GM19193 (cell line): ENCODE results near the gene WDFY4.

Experiments
- POLR2A ChIP-seq: IDR thresholded peaks from 4 replicates; pipeline ENCODE4 v1.6.1; 2011; ENCODE audit not compliant: insufficient read depth, insufficient read length; ENCODE audit errors: extremely low read depth

Gene WDFY4

DNA sequence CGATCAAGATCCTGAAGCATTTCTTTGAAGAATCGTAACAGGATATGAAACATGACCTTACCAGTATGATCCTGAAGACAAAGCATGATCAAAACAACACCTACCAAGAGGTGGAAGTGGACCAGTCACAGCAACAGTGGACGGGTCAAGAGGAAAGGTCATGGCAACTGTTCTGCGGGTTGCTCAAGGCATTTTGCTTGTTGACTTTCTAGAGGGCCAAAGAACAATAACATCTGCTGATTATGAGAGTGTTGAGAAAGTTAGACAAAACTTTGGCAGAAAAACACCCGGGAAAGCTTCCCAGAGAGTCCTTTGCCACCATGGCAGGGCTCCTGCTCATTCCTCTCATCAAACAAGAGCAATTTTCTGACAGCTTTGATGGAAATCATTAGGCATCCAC is 320.6 kb downstream of the WDFY4 start:
- no peak for TF ChIP-seq POLR2A

GRCh38 chr10:49007129-49007528 is 322.5 kb downstream of the WDFY4 start:
- no peak for TF ChIP-seq POLR2A

- TF ChIP-seq POLR2A: no peak
These were observed 323.4 kb downstream of the WDFY4 start for GRCh38 chr10:49008091-49008490.

- no peak for TF ChIP-seq POLR2A
These were observed 324.0 kb downstream of the WDFY4 start for GRCh38 chr10:49008505-49009198.

- no peak for TF ChIP-seq POLR2A
These were observed 324.7 kb downstream of the WDFY4 start for GRCh38 chr10:49009199-49009979.

DNA sequence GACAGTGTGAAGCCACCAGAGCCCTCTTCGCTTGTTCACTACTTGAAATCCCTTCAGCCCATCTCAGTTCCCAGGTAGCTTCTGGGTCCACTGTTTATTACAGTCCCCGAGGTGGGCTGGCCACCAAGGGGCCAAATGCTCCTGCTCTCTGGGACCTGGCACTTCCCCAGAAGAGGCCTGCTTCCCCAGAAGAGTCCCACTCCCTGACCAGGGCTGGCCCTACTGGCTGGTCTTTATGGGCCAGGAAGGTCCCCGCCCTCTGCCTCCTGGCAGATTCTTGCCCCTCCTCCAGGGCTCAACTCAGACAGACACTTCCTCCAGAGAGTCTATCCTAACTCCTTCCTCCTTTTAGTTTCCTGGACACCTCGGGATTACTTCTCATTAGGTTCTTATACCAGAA is 325.6 kb downstream of the WDFY4 start:
- no peak for TF ChIP-seq POLR2A

DNA sequence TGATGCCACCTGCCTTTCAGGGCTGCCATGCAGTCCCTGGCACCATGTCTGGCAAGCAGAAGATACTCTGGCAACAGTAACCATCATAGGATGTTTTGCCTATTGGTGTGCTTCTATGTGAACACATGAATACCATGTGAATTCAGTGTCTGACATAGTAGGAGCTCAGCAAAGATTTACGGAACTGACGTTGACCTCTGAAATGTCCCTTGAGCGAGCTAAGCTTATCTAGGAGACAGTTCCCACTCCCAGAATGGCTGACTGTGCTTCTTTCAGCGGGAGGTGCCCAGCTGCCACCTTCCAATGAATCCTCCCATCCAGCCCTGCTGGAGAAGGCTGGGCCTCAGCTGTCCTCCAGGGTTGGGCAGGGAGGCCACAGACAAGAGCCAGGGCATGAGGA is 326.2 kb downstream of the WDFY4 start:
- no peak for TF ChIP-seq POLR2A

DNA sequence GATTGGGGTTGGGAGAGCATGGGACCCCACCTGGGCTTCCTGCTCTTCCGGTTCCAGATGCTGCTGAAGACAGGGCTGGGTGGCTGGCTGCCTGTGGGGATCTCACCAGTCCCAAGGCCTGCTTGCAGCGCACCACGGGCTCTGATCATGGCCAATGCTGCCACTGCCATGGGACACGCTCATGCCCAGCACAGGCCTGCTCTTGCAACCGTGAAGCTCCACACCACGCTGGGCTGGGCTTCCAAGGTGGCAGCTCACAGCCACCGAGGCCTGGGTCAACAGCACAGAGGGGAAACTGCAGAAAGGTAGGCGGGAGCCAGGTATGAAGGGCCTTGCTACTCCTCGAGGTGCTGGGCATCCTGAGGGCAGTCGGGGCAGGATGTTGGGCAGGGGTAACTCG is 327.1 kb downstream of the WDFY4 start:
- no peak for TF ChIP-seq POLR2A

DNA sequence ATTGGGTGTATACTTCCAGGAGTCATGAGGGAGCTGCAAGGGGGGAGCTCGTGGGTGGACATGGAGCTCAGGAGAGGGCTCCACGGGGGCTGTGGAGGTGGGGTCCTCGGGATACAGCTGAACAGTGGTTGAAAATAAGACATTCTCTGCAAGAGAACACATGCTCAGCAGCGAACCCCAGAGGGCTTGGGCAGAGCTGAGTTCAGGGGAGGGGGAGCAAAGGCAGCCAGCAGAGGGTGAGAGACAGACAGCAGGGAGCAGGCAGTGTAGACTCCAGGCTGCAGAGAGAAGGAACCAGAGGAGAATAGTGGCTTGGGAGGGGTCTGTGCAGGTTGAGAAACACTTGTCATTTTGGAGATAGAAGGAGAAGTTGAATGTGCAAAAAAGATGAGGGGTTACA is 327.9 kb downstream of the WDFY4 start:
- TF ChIP-seq POLR2A: no peak

GRCh38 chr10:49015700-49016099 is 331.0 kb downstream of the WDFY4 start:
- no peak for TF ChIP-seq POLR2A

GRCh38 chr10:49021685-49022084 is 337.0 kb downstream of the WDFY4 start:
- no peak for TF ChIP-seq POLR2A

DNA sequence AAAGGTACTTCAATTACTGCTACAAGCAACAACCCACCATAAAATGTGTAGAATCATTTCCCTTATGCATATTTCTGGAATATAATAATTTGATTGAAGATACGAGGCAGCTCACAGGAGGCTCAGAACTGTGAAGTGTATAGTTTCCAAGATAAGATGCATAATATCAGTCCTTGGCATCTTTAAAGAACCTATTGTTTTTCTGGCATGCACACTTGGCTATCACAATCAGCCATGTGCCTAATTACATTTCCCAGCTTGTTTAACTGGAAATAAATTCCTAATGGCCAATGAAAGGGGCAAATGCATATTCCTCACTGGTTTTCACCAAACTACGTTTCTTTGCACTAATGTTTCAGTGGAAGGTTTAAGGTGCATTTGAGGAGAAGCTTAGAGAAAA is 338.4 kb downstream of the WDFY4 start:
- TF ChIP-seq POLR2A: no peak

DNA sequence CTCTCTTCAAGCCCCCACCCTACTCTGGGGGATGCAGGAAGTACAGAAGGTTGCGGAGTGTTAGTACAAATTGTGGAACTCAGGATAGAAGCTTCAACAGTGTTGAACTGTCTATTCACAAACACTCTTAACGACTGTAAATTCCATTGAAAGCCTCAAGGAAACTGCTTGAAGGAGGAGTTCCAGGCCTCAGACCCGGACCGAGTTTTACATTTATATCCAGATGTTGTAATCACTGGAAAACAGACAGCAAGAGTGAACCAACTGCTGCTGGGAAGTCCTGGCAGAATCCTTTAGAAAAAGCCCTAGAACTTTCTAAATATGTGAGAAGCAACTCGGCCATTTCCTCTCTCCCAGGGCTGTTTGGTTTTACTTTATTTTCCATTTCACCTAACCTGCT is 339.1 kb downstream of the WDFY4 start:
- TF ChIP-seq POLR2A: no peak

DNA sequence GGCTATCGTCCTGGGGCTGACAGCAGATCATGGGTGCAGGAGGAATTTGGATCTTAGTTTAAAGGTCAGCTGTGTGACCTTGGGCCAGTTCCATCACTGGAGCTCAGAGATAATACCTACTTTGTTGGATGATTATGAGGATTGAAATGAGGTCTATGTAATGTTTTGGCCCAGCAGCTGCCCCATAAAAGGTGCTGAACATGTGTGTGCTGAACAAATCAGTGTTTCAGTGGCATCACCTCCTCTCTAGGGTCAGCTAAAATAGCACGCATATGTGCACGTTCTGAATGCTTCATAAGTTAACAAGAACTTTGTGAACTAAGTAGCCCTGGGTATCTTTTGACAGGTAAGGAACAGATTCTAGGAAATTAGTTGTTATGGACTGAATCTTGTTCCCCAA is 339.8 kb downstream of the WDFY4 start:
- no peak for TF ChIP-seq POLR2A

- no peak for TF ChIP-seq POLR2A
These were observed 340.8 kb downstream of the WDFY4 start for GRCh38 chr10:49025347-49025983.

GRCh38 chr10:49028639-49029038 is 344.0 kb downstream of the WDFY4 start:
- TF ChIP-seq POLR2A: no peak
